Omental fat pad (tissue), 4 donors: ENCODE measurements around the gene DKK3. TPM values are rescaled to one million over a fixed set of nuclear protein-coding genes. Genes with fewer than 3 reads are reported as not detected.

Experiments used
- ATAC-seq: fragments of 150-250 bp; one replicate; pipeline ENCODE4 v1.9.1; 2016; ENCODE audit warnings: mild to moderate bottlenecking, moderate library complexity; ENCODE audit not compliant: low FRiP score
- DNase-seq: peaks from one replicate; pipeline ENCODE4 v3.0.0-alpha.2; 2019; ENCODE audit warnings: low spot score
- CTCF ChIP-seq, 3 donors: fragments of 450-650 bp; IDR thresholded peaks; one replicate each; pipeline ENCODE4 v1.5.1; 2016 to 2017; ENCODE audit warnings: antibody characterized with exemption in 3 of 3, mild to moderate bottlenecking in 3 of 3, moderate library complexity in 2 of 3
- total RNA-seq, 4 donors: library from RNA; depleted of rRNA; stranded (reverse); fragments of >200 nt; gene quantifications; one replicate each; pipeline ENCODE4 v1.1.0, GENCODE V29; 2016

DKK3 gene
- total RNA-seq, 4 donors from 2014 or later, result 16.5 to 33.6 (median 21.7) TPM

- DNase-seq (no peak), ATAC-seq (no peak)
- no peak for TF ChIP-seq CTCF (IDR thresholded peaks at IDR 0.05)
Measured at GRCh38 chr11:11942668-11943067, 65.8 kb downstream of the DKK3 start.

GRCh38 chr11:11940551-11940950 is 67.9 kb downstream of the DKK3 start:
- no peak for TF ChIP-seq CTCF (IDR thresholded peaks at IDR 0.05)
- ATAC-seq (no peak), DNase-seq (no peak)

GRCh38 chr11:11937957-11938356 is 70.5 kb downstream of the DKK3 start:
- DNase-seq (no peak), ATAC-seq (no peak)
- no peak for TF ChIP-seq CTCF (IDR thresholded peaks at IDR 0.05)

GRCh38 chr11:11937433-11937832 is 71.0 kb downstream of the DKK3 start:
- ATAC-seq, result no peak
- DNase-seq, result no peak
- no peak for TF ChIP-seq CTCF (IDR thresholded peaks at IDR 0.05)

GRCh38 chr11:11935536-11935935 is 72.9 kb downstream of the DKK3 start:
- DNase-seq, result no peak
- no peak for TF ChIP-seq CTCF (IDR thresholded peaks at IDR 0.05)
- ATAC-seq, result no peak

GRCh38 chr11:11931461-11932055 is 76.9 kb downstream of the DKK3 start:
- TF ChIP-seq CTCF (IDR thresholded peaks at IDR 0.05), result no peak
- DNase-seq (no peak), ATAC-seq (peak; percentile 71)

GRCh38 chr11:11929920-11930319 is 78.5 kb downstream of the DKK3 start:
- TF ChIP-seq CTCF (IDR thresholded peaks at IDR 0.05), result no peak
- DNase-seq (no peak), ATAC-seq (no peak)
